ENCODE measurements around the gene COMMD4.
"Not testable (repeated sequence)": the region's sequence is repeated elsewhere in the genome, so short reads cannot be mapped to it uniquely, and the experiment has no call there.

COMMD4 gene

GRCh38 chr15:75335313-75335704 is 554 bp upstream of the COMMD4 start:
- CTCF ChIA-PET = interaction anchor here (1.7 kb wide), 1 partner anchor 33 kb away, joined by 9 read pairs; no protein-coding TSS in a partner anchor
- no peak for TF ChIP-seq ARNT (IDR thresholded peaks at IDR 0.05)
- no peak for TF ChIP-seq LEF1 (IDR thresholded peaks at IDR 0.05; ENCODE audit: borderline replicate concordance)
- TF ChIP-seq HDGF (IDR thresholded peaks at IDR 0.05; ENCODE audit: borderline replicate concordance) = no peak
- TF ChIP-seq L3MBTL2 (conservative IDR thresholded peaks at IDR 0.05) = no peak
- no peak for TF ChIP-seq TARDBP (IDR thresholded peaks at IDR 0.05)
- TF ChIP-seq BHLHE40 (IDR thresholded peaks at IDR 0.05; ENCODE audit: borderline replicate concordance) = no peak
- no peak for TF ChIP-seq FOXA1 (IDR thresholded peaks at IDR 0.05)
- TF ChIP-seq SP1 (IDR thresholded peaks at IDR 0.05) = no peak
- no peak for TF ChIP-seq SUZ12 (IDR thresholded peaks at IDR 0.05)
- TF ChIP-seq ELF4 (IDR thresholded peaks at IDR 0.05) = no peak
- TF ChIP-seq, protein P1, sequence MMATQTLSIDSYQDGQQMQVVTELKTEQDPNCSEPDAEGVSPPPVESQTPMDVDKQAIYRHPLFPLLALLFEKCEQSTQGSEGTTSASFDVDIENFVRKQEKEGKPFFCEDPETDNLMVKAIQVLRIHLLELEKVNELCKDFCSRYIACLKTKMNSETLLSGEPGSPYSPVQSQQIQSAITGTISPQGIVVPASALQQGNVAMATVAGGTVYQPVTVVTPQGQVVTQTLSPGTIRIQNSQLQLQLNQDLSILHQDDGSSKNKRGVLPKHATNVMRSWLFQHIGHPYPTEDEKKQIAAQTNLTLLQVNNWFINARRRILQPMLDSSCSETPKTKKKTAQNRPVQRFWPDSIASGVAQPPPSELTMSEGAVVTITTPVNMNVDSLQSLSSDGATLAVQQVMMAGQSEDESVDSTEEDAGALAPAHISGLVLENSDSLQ (IDR thresholded peaks at IDR 0.05) = no peak
- no peak for TF ChIP-seq FOXK2 (IDR thresholded peaks at IDR 0.05)
- no peak for TF ChIP-seq CTBP1 (IDR thresholded peaks at IDR 0.05; ENCODE audit: borderline replicate concordance)
- TF ChIP-seq FOXM1 (IDR thresholded peaks at IDR 0.05; ENCODE audit: borderline replicate concordance) = no peak
- no peak for TF ChIP-seq ZNF384 (IDR thresholded peaks at IDR 0.05)
- no peak for TF ChIP-seq NFRKB (IDR thresholded peaks at IDR 0.05)
- DNase-seq (ENCODE audit: extremely low spot score) = no peak
- POLR2A ChIA-PET = interaction anchor here (0.7 to 2.6 kb wide), 8 partner anchors 13 to 227 kb away, joined by 3 to 17 read pairs (median 3); partner anchors contain the start of genes MAN2C1 and NEIL1

GRCh38 chr15:75338661-75339240 is 2.9 kb downstream of the COMMD4 start:
- ChIA-PET CTCF (no interaction called here), POLR2A (no interaction called here)
- TF ChIP-seq BHLHE40 (IDR thresholded peaks at IDR 0.05; ENCODE audit: borderline replicate concordance) = no peak
- no peak for TF ChIP-seq HDGF (IDR thresholded peaks at IDR 0.05; ENCODE audit: borderline replicate concordance)
- no peak for TF ChIP-seq ZNF384 (IDR thresholded peaks at IDR 0.05)
- no peak for TF ChIP-seq FOXK2 (IDR thresholded peaks at IDR 0.05)
- TF ChIP-seq, protein P1 (IDR thresholded peaks at IDR 0.05) = no peak
- TF ChIP-seq L3MBTL2 (conservative IDR thresholded peaks at IDR 0.05) = no peak
- TF ChIP-seq ARNT (IDR thresholded peaks at IDR 0.05) = no peak
- TF ChIP-seq TARDBP (IDR thresholded peaks at IDR 0.05) = no peak
- no peak for TF ChIP-seq NFRKB (IDR thresholded peaks at IDR 0.05)
- TF ChIP-seq SP1 (IDR thresholded peaks at IDR 0.05) = no peak
- TF ChIP-seq LEF1 (IDR thresholded peaks at IDR 0.05; ENCODE audit: borderline replicate concordance) = no peak
- no peak for TF ChIP-seq ELF4 (IDR thresholded peaks at IDR 0.05)
- TF ChIP-seq CTBP1 (IDR thresholded peaks at IDR 0.05; ENCODE audit: borderline replicate concordance) = no peak
- TF ChIP-seq FOXM1 (IDR thresholded peaks at IDR 0.05; ENCODE audit: borderline replicate concordance) = no peak
- no peak for TF ChIP-seq SUZ12 (IDR thresholded peaks at IDR 0.05)
- no peak for TF ChIP-seq FOXA1 (IDR thresholded peaks at IDR 0.05)
- no peak for DNase-seq (ENCODE audit: extremely low spot score)

DNA sequence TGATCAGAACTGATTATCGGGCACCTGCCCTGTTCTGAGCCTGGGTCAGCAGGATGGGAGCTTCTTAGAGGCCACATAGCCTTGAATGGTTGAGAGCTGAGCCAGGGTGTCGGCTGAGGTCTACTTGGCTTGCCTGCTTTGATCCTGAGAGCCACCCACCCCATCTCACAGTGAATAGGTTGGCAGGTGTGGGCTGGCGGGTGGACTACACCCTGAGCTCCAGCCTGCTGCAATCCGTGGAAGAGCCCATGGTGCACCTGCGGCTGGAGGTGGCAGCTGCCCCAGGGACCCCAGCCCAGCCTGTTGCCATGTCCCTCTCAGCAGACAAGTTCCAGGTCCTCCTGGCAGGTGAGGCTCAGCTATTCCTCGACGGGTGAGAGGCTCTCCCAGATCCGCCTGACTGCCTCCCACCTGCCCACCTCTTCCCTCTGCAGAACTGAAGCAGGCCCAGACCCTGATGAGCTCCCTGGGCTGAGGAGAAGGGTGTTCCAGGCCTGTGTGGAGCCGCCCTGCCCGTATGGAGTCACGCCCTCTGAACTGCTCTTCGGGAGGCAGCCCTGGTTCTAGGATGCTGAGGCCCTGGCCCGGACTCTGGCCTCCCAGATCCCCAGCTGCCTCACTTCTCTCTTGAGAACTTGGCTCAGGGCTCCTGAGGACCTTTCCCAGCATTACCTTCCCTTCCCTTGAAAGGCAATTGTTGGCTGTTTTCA is 3.8 kb downstream of the COMMD4 start:
- CTCF ChIA-PET = no interaction called here
- POLR2A ChIA-PET = interaction anchor here (1.0 kb wide), 1 partner anchor 355 kb away, joined by 3 read pairs; no protein-coding TSS in a partner anchor
- DNase-seq (ENCODE audit: extremely low spot score) = no peak
- TF ChIP-seq SUZ12 (IDR thresholded peaks at IDR 0.05) (no peak), NFRKB (IDR thresholded peaks at IDR 0.05) (no peak), LEF1 (IDR thresholded peaks at IDR 0.05; ENCODE audit: borderline replicate concordance) (no peak), HDGF (IDR thresholded peaks at IDR 0.05; ENCODE audit: borderline replicate concordance) (no peak), FOXK2 (IDR thresholded peaks at IDR 0.05) (no peak), BHLHE40 (IDR thresholded peaks at IDR 0.05; ENCODE audit: borderline replicate concordance) (no peak), FOXA1 (IDR thresholded peaks at IDR 0.05) (no peak), L3MBTL2 (conservative IDR thresholded peaks at IDR 0.05) (no peak), SP1 (IDR thresholded peaks at IDR 0.05) (no peak), ARNT (IDR thresholded peaks at IDR 0.05) (no peak), ELF4 (IDR thresholded peaks at IDR 0.05) (no peak), ZNF384 (IDR thresholded peaks at IDR 0.05) (no peak), FOXM1 (IDR thresholded peaks at IDR 0.05; ENCODE audit: borderline replicate concordance) (no peak), TARDBP (IDR thresholded peaks at IDR 0.05) (no peak), CTBP1 (IDR thresholded peaks at IDR 0.05; ENCODE audit: borderline replicate concordance) (no peak)
- TF ChIP-seq, protein P1 (IDR thresholded peaks at IDR 0.05) = no peak

DNA sequence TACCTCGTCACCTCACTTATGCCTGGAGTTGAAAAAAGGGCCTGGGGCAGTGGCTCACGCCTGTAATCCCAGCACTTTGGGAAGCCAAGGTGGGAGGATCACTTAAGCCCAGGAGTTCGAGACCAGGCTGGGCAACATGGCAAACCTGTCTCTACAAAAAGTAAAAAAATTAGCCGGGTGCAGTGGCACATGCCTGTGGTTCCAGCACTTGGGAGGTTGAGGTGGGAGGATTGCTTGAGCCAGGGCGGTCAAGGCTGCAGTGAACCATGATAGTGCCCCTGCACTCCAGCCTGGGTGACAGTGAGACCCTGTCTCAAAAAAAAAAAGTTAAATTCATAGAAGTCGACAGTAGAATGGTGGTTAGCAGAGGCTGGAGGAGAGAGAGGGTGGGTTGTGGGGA is 6.4 kb downstream of the COMMD4 start:
- POLR2A ChIA-PET = no interaction called here

DNA sequence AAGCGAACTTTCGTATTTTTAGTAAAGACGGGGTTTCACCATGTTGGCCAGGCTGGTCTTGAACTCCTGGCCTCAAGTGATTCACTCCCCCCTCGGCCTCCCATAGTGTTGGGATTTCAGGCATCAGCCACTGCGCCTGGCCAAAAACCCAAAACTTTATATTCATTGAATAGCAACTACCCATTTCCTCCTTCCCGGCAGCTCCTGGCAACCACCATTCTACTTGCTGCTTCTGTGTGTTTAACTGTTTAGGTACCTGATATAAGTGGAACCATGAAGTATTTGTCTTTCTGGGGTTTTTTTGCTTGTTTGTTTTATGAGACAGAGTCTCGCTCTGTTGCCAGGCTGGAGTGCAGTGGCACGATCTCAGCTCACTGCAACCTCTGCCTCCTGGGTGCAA is 8.1 kb downstream of the COMMD4 start:
- DNase-seq (ENCODE audit: extremely low spot score); CTCF ChIA-PET: not testable (repeated sequence)
- POLR2A ChIA-PET = interaction anchor here (1.0 kb wide), 1 partner anchor 25 kb away, joined by 5 read pairs; the partner anchor contains the start of gene MAN2C1

More for the DNA sequence above, 6.4 kb downstream of the COMMD4 start:
- TF ChIP-seq CTBP1 (IDR thresholded peaks at IDR 0.05; ENCODE audit: borderline replicate concordance) (no peak), BHLHE40 (IDR thresholded peaks at IDR 0.05; ENCODE audit: borderline replicate concordance) (no peak), SUZ12 (IDR thresholded peaks at IDR 0.05) (no peak), L3MBTL2 (conservative IDR thresholded peaks at IDR 0.05) (no peak), ZNF384 (IDR thresholded peaks at IDR 0.05) (no peak), TARDBP (IDR thresholded peaks at IDR 0.05) (no peak), FOXM1 (IDR thresholded peaks at IDR 0.05; ENCODE audit: borderline replicate concordance) (no peak), HDGF (IDR thresholded peaks at IDR 0.05; ENCODE audit: borderline replicate concordance) (no peak), FOXK2 (IDR thresholded peaks at IDR 0.05) (no peak), ELF4 (IDR thresholded peaks at IDR 0.05) (no peak), LEF1 (IDR thresholded peaks at IDR 0.05; ENCODE audit: borderline replicate concordance) (no peak)
- TF ChIP-seq, protein P1 (IDR thresholded peaks at IDR 0.05) = no peak
- DNase-seq (ENCODE audit: extremely low spot score) = no peak
- CTCF ChIA-PET = no interaction called here
